ENCODE results near the gene CADPS2.

DNA sequence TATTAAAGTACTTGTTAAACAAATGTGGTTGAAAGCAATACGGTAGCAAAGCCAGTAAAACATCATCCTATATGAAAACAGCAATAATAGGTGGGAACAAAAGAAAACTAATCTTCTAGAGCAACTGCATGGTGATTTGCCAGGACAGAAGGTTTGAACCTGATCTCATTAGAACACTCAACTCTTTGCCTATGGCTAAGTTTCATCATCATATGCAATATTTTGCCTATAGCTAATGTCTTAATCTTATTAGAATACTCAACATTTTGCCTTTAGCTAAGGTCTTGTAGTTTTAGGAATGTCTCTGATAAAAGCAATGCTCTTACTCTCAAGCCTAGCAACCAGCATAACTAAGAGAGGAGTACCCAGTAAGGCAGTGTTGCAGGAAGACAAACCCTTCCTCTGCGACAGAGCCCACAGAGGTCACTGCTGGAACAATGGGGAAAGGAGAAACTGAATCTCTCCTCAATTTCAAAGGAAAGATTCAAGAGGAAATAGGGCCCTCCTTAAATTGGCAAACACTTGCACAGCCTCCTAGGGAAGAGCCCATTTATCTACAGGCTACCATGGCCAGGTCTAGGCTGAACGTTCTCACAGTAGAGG, 38.3 kb downstream of the CADPS2 start:
- TF ChIP-seq, protein P1, sequence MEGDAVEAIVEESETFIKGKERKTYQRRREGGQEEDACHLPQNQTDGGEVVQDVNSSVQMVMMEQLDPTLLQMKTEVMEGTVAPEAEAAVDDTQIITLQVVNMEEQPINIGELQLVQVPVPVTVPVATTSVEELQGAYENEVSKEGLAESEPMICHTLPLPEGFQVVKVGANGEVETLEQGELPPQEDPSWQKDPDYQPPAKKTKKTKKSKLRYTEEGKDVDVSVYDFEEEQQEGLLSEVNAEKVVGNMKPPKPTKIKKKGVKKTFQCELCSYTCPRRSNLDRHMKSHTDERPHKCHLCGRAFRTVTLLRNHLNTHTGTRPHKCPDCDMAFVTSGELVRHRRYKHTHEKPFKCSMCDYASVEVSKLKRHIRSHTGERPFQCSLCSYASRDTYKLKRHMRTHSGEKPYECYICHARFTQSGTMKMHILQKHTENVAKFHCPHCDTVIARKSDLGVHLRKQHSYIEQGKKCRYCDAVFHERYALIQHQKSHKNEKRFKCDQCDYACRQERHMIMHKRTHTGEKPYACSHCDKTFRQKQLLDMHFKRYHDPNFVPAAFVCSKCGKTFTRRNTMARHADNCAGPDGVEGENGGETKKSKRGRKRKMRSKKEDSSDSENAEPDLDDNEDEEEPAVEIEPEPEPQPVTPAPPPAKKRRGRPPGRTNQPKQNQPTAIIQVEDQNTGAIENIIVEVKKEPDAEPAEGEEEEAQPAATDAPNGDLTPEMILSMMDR (IDR thresholded peaks at IDR 0.05) = no peak
- TF ChIP-seq EZH2phosphoT487 (IDR thresholded peaks at IDR 0.05) = no peak

Measured in neural progenitor cell (in vitro differentiated cells).